ENCODE results near the gene IL27RA. TPM values are rescaled to one million over a fixed set of nuclear protein-coding genes. Genes with fewer than 3 reads are reported as not detected.

The IL27RA gene
- total and polyA plus RNA-seq, 4 donors: 1.0 to 2.8 (median 1.6) TPM

- TF ChIP-seq, protein P1, sequence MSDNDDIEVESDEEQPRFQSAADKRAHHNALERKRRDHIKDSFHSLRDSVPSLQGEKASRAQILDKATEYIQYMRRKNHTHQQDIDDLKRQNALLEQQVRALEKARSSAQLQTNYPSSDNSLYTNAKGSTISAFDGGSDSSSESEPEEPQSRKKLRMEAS (IDR thresholded peaks at IDR 0.05): no peak
- TF ChIP-seq HNF4G (IDR thresholded peaks at IDR 0.05) (no peak), RAD21 (IDR thresholded peaks at IDR 0.05) (no peak), EGR1 (IDR thresholded peaks at IDR 0.05; ENCODE audit: low read depth in 2 of 2) (no peak), SP1 (IDR thresholded peaks at IDR 0.05) (no peak), FOXA2 (IDR thresholded peaks at IDR 0.05) (no peak)
These were observed 23.2 kb downstream of the IL27RA start (continued) for GRCh38 chr19:14054721-14055120.

GRCh38 chr19:14055396-14055795 lies 23.8 kb downstream of the IL27RA start:
- peaks cover 7 to 27% (median 13%) of the 10 kb centered on the region in 4 donors for H3K36me3 ChIP-seq (ENCODE audit: control insufficient read depth in 4 of 4, insufficient read depth in 3 of 4, low read depth in 1 of 4, low read length in 3 of 4)
- WGBS: 93% methylated on average over 3 of the region's 3 CpGs
- peaks cover 0 to 3% (median 0%) of the 10 kb centered on the region in 4 donors for H3K27me3 ChIP-seq (ENCODE audit: control insufficient read depth in 4 of 4, insufficient read depth in 4 of 4, low read length in 3 of 4)
- no peak for TF ChIP-seq SP1 (IDR thresholded peaks at IDR 0.05)
- no peak for TF ChIP-seq ATF3 (IDR thresholded peaks at IDR 0.05)
- TF ChIP-seq ZBTB33 (IDR thresholded peaks at IDR 0.05): no peak
- TF ChIP-seq EGR1 (IDR thresholded peaks at IDR 0.05; ENCODE audit: low read depth in 2 of 2): no peak
- no peak for TF ChIP-seq NR2F2 (IDR thresholded peaks at IDR 0.05)
- no peak for TF ChIP-seq FOXA1 (IDR thresholded peaks at IDR 0.05)
- peaks cover 1 to 21% (median 14%) of the 10 kb centered on the region in 4 donors for H3K4me1 ChIP-seq (ENCODE audit: control insufficient read depth in 4 of 4, insufficient read depth in 4 of 4, low read length in 3 of 4)
- no peak for DNase-seq (ENCODE audit: low spot score)
- no peaks in the 10 kb centered on the region for H3K9me3 ChIP-seq (ENCODE audit: control insufficient read depth in 4 of 4, low read length in 3 of 4)
- no peak overlapping the region for H3K4me3 ChIP-seq (ENCODE audit: low read depth in 1 of 3, low read length in 3 of 3)
- H3K9ac ChIP-seq (ENCODE audit: low read depth in 1 of 2, low read length in 2 of 2): no peak overlapping the region
- no peak overlapping the region for H3K27ac ChIP-seq (ENCODE audit: low read depth in 1 of 2, low read length in 2 of 2)

DNA sequence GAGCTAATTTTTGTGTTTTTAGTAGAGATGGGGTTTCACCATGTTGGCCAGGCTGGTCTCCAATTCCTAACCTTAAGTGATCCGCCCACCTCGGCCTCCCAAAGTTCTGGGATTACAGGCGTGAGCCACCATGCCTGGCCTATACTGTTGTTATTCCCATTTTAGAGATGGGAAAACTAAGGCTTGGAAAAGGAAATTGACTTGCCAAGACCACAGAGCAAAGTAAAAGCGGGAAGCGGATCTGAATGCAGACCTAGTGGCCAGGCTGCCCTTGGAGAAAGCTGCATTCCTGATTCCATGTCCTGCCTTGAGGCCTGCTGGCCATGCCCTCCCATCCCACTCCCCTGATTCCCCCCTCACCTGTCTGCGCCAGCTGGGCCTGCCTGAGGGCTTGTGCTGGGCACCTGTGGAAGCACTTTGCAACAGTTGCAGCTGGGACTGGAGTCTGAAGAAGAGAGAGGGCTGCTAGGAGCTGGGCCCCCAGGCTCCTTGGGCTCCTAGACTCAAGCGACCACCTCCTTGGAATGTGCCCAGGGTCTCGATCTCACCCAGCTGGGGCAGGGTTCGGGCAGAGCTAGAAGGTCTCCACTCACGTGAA lies 24.6 kb downstream of the IL27RA start:
- no peaks in the 10 kb centered on the region for H3K9me3 ChIP-seq (ENCODE audit: control insufficient read depth in 4 of 4, low read length in 3 of 4)
- H3K27me3 ChIP-seq (ENCODE audit: control insufficient read depth in 4 of 4, insufficient read depth in 4 of 4, low read length in 3 of 4): peaks cover 0 to 3% (median 0%) of the 10 kb centered on the region in 4 donors
- peaks cover 7 to 27% (median 13%) of the 10 kb centered on the region in 4 donors for H3K36me3 ChIP-seq (ENCODE audit: control insufficient read depth in 4 of 4, insufficient read depth in 3 of 4, low read depth in 1 of 4, low read length in 3 of 4)
- DNase-seq (ENCODE audit: low spot score): no peak
- WGBS: 94% methylated on average over 10 of the region's 10 CpGs
- H3K4me3 ChIP-seq (ENCODE audit: low read depth in 1 of 3, low read length in 3 of 3): no peak overlapping the region
- no peak overlapping the region for H3K9ac ChIP-seq (ENCODE audit: low read depth in 1 of 2, low read length in 2 of 2)
- TF ChIP-seq TAF1 (conservative IDR thresholded peaks at IDR 0.05): no peak
- TF ChIP-seq FOXA1 (IDR thresholded peaks at IDR 0.05): no peak
- TF ChIP-seq ATF3 (IDR thresholded peaks at IDR 0.05): no peak
- peaks cover 1 to 29% (median 20%) of the 10 kb centered on the region in 4 donors for H3K4me1 ChIP-seq (ENCODE audit: control insufficient read depth in 4 of 4, insufficient read depth in 4 of 4, low read length in 3 of 4)
- no peak overlapping the region for H3K27ac ChIP-seq (ENCODE audit: low read depth in 1 of 2, low read length in 2 of 2)

DNA sequence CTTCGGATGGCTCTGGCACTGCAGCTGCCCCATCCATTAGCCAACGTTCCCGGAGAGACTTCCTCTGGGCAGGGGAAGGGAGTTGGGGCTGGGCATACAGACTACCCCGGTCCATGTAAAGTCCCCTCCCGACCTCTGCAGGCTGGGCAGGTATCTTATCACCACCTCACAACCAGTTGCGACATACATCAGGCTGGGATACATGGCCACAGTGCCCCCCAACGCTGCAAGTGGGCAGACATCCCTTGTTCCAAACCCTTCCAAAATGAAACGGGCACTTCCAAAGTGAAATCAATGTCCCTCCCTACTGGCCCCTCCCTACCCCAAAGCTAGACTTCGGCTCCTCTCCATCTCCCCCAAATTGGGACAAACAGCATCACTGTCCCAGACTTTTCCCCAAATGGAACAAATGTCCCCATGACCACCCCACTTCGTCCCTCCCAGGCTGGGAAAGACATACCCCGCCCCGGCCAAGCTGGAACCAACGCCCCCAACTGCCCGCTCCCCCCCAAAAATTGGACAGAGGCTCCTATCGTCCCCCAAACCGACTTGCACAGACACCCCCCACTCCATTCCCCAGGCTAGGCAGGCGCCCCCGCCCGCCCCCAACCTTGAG lies 25.3 kb downstream of the IL27RA start:
- Histone ChIP-seq H3K36me3 (ENCODE audit: control insufficient read depth in 4 of 4, insufficient read depth in 3 of 4, low read depth in 1 of 4, low read length in 3 of 4) (peaks cover 7 to 27% (median 13%) of the 10 kb centered on the region in 4 donors), H3K27ac (ENCODE audit: low read depth in 1 of 2, low read length in 2 of 2) (no peak overlapping the region), H3K4me1 (ENCODE audit: control insufficient read depth in 4 of 4, insufficient read depth in 4 of 4, low read length in 3 of 4) (peaks cover 1 to 34% (median 21%) of the 10 kb centered on the region in 4 donors), H3K9ac (ENCODE audit: low read depth in 1 of 2, low read length in 2 of 2) (no peak overlapping the region), H3K27me3 (ENCODE audit: control insufficient read depth in 4 of 4, insufficient read depth in 4 of 4, low read length in 3 of 4) (peaks cover 0 to 3% (median 0%) of the 10 kb centered on the region in 4 donors), H3K4me3 (ENCODE audit: low read depth in 1 of 3, low read length in 3 of 3) (no peak overlapping the region), H3K9me3 (ENCODE audit: control insufficient read depth in 4 of 4, low read length in 3 of 4) (no peaks in the 10 kb centered on the region)
- WGBS: 63% methylated on average over 19 of the region's 19 CpGs
- no peak for DNase-seq (ENCODE audit: low spot score)
- TF ChIP-seq RXRA (IDR thresholded peaks at IDR 0.05) (no peak), TAF1 (conservative IDR thresholded peaks at IDR 0.05) (no peak), ATF3 (IDR thresholded peaks at IDR 0.05) (no peak), EGR1 (IDR thresholded peaks at IDR 0.05; ENCODE audit: low read depth in 2 of 2) (no peak), HNF4A (conservative IDR thresholded peaks at IDR 0.05) (no peak), HNF4G (IDR thresholded peaks at IDR 0.05) (no peak), RAD21 (IDR thresholded peaks at IDR 0.05) (no peak), NR2F2 (IDR thresholded peaks at IDR 0.05) (no peak), CTCF (IDR thresholded peaks at IDR 0.05; ENCODE audit: low read depth, low read length, missing input control) (no peak)
- TF ChIP-seq, protein P2, sequence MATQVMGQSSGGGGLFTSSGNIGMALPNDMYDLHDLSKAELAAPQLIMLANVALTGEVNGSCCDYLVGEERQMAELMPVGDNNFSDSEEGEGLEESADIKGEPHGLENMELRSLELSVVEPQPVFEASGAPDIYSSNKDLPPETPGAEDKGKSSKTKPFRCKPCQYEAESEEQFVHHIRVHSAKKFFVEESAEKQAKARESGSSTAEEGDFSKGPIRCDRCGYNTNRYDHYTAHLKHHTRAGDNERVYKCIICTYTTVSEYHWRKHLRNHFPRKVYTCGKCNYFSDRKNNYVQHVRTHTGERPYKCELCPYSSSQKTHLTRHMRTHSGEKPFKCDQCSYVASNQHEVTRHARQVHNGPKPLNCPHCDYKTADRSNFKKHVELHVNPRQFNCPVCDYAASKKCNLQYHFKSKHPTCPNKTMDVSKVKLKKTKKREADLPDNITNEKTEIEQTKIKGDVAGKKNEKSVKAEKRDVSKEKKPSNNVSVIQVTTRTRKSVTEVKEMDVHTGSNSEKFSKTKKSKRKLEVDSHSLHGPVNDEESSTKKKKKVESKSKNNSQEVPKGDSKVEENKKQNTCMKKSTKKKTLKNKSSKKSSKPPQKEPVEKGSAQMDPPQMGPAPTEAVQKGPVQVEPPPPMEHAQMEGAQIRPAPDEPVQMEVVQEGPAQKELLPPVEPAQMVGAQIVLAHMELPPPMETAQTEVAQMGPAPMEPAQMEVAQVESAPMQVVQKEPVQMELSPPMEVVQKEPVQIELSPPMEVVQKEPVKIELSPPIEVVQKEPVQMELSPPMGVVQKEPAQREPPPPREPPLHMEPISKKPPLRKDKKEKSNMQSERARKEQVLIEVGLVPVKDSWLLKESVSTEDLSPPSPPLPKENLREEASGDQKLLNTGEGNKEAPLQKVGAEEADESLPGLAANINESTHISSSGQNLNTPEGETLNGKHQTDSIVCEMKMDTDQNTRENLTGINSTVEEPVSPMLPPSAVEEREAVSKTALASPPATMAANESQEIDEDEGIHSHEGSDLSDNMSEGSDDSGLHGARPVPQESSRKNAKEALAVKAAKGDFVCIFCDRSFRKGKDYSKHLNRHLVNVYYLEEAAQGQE (IDR thresholded peaks at IDR 0.05): no peak

Measured in liver (tissue), 9 donors.